Measurements from ENCODE around the gene LRRN4. TPM values are rescaled to one million over a fixed set of nuclear protein-coding genes. Genes with fewer than 3 reads are reported as not detected.
A peak's percentile ranks its signal among the peaks of the same experiment; 100 is the strongest.

Gene LRRN4
- total RNA-seq, 1 experiment from 2014 or later = not detected

GRCh38 chr20:6029538-6029937 is 24.3 kb downstream of the LRRN4 start:
- peak; percentile 48 for DNase-seq (ENCODE audit: unreplicated experiment)
- no peak overlapping the region for H3K4me3 Mint-ChIP-seq (ENCODE audit: unreplicated experiment)
- no peaks in the 10 kb centered on the region for H3K9me3 Mint-ChIP-seq (ENCODE audit: unreplicated experiment)
- peaks cover 28% of the 10 kb centered on the region for H3K4me1 Mint-ChIP-seq (ENCODE audit: insufficient read depth, unreplicated experiment)
- intact Hi-C loops (cut with micrococcal nuclease) = no loop called here
- peaks cover 56% of the 10 kb centered on the region for H3K36me3 Mint-ChIP-seq (ENCODE audit: insufficient read depth, unreplicated experiment)
- POLR2A ChIA-PET = interaction anchor here (0.7 to 1.4 kb wide), 7 partner anchors 9 to 422 kb away, joined by 3 to 5 read pairs (median 3); no protein-coding TSS in a partner anchor
- H3K27me3 Mint-ChIP-seq (ENCODE audit: insufficient read depth, unreplicated experiment) = no peaks in the 10 kb centered on the region
- H3K27ac Mint-ChIP-seq (ENCODE audit: low read depth, unreplicated experiment) = peak overlapping the region; percentile 69
- CTCF ChIA-PET = interaction anchor here (0.6 to 1.4 kb wide), 5 partner anchors 10 to 501 kb away, joined by 3 to 5 read pairs (median 4); no protein-coding TSS in a partner anchor
- BruUV-seq (replicated peaks) = no TSS peak
- TF ChIP-seq CTCF (IDR thresholded peaks at IDR 0.05; ENCODE audit: unreplicated experiment) = no peak

GRCh38 chr20:6028818-6029217 is 25.0 kb downstream of the LRRN4 start:
- Mint-ChIP-seq H3K4me1 (ENCODE audit: insufficient read depth, unreplicated experiment) (peaks cover 26% of the 10 kb centered on the region), H3K4me3 (ENCODE audit: unreplicated experiment) (no peak overlapping the region), H3K27ac (ENCODE audit: low read depth, unreplicated experiment) (peak overlapping the region; percentile 69), H3K27me3 (ENCODE audit: insufficient read depth, unreplicated experiment) (no peaks in the 10 kb centered on the region), H3K36me3 (ENCODE audit: insufficient read depth, unreplicated experiment) (peaks cover 56% of the 10 kb centered on the region), H3K9me3 (ENCODE audit: unreplicated experiment) (no peaks in the 10 kb centered on the region)
- ChIA-PET POLR2A (interaction anchor here (0.7 to 1.4 kb wide), 6 partner anchors 10 to 50 kb away, joined by 3 to 4 read pairs (median 3); no protein-coding TSS in a partner anchor), CTCF (interaction anchor here (0.6 to 0.7 kb wide), 4 partner anchors 25 to 1343 kb away, joined by 3 to 5 read pairs (median 3); no protein-coding TSS in a partner anchor)
- intact Hi-C loops (cut with micrococcal nuclease) = no loop called here
- TF ChIP-seq CTCF (IDR thresholded peaks at IDR 0.05; ENCODE audit: unreplicated experiment) = no peak
- no TSS peak for BruUV-seq (replicated peaks)
- DNase-seq (ENCODE audit: unreplicated experiment) = no peak

GRCh38 chr20:6026051-6026450 is 27.8 kb downstream of the LRRN4 start:
- Mint-ChIP-seq H3K4me1 (ENCODE audit: insufficient read depth, unreplicated experiment) (peaks cover 26% of the 10 kb centered on the region), H3K36me3 (ENCODE audit: insufficient read depth, unreplicated experiment) (peaks cover 62% of the 10 kb centered on the region), H3K9me3 (ENCODE audit: unreplicated experiment) (peaks cover 1% of the 10 kb centered on the region), H3K27me3 (ENCODE audit: insufficient read depth, unreplicated experiment) (no peaks in the 10 kb centered on the region), H3K4me3 (ENCODE audit: unreplicated experiment) (no peak overlapping the region), H3K27ac (ENCODE audit: low read depth, unreplicated experiment) (peak overlapping the region; percentile 49)
- CTCF ChIA-PET = interaction anchor here (0.6 to 2.9 kb wide), 5 partner anchors 8 to 674 kb away, joined by 3 to 7 read pairs (median 4); no protein-coding TSS in a partner anchor
- DNase-seq (ENCODE audit: unreplicated experiment) = peak; percentile 50
- intact Hi-C loops (cut with micrococcal nuclease) = no loop called here
- no TSS peak for BruUV-seq (replicated peaks)
- TF ChIP-seq CTCF (IDR thresholded peaks at IDR 0.05; ENCODE audit: unreplicated experiment) = no peak
- POLR2A ChIA-PET = interaction anchor here (0.7 to 1.7 kb wide), 4 partner anchors 10 to 48 kb away, joined by 3 to 6 read pairs (median 3); no protein-coding TSS in a partner anchor

- Mint-ChIP-seq H3K36me3 (ENCODE audit: insufficient read depth, unreplicated experiment) (peaks cover 74% of the 10 kb centered on the region), H3K9me3 (ENCODE audit: unreplicated experiment) (peaks cover 8% of the 10 kb centered on the region), H3K27ac (ENCODE audit: low read depth, unreplicated experiment) (no peak overlapping the region), H3K4me3 (ENCODE audit: unreplicated experiment) (no peak overlapping the region), H3K4me1 (ENCODE audit: insufficient read depth, unreplicated experiment) (peaks cover 26% of the 10 kb centered on the region), H3K27me3 (ENCODE audit: insufficient read depth, unreplicated experiment) (no peaks in the 10 kb centered on the region)
- no peak for TF ChIP-seq CTCF (IDR thresholded peaks at IDR 0.05; ENCODE audit: unreplicated experiment)
- no TSS peak for BruUV-seq (replicated peaks)
- CTCF ChIA-PET = interaction anchor here (0.6 to 2.9 kb wide), 5 partner anchors 10 to 33 kb away, joined by 3 to 7 read pairs (median 3); no protein-coding TSS in a partner anchor
- intact Hi-C loops (cut with micrococcal nuclease) = no loop called here
- DNase-seq (ENCODE audit: unreplicated experiment) = no peak
- POLR2A ChIA-PET = interaction anchor here (0.7 to 1.2 kb wide), 3 partner anchors 22 to 47 kb away, joined by 3 read pairs; no protein-coding TSS in a partner anchor
Observed at GRCh38 chr20:6024768-6025167, 29.1 kb downstream of the LRRN4 start.

All from MCF 10A (cell line).